Fibroblast of peridontal ligament (primary cell): ENCODE measurements around the gene AS3MT.
"Not testable (repeated sequence)": the region's sequence is repeated elsewhere in the genome, so short reads cannot be mapped to it uniquely, and the experiment has no call there.

Experiments used
- DNase-seq: peaks from one replicate; pipeline ENCODE4 v3.0.0-alpha.2; 2010; ENCODE audit errors: extremely low read depth

Gene AS3MT

GRCh38 chr10:102919246-102919959, 50.1 kb downstream of the AS3MT start:
- DNase-seq: peak; percentile 9

DNA sequence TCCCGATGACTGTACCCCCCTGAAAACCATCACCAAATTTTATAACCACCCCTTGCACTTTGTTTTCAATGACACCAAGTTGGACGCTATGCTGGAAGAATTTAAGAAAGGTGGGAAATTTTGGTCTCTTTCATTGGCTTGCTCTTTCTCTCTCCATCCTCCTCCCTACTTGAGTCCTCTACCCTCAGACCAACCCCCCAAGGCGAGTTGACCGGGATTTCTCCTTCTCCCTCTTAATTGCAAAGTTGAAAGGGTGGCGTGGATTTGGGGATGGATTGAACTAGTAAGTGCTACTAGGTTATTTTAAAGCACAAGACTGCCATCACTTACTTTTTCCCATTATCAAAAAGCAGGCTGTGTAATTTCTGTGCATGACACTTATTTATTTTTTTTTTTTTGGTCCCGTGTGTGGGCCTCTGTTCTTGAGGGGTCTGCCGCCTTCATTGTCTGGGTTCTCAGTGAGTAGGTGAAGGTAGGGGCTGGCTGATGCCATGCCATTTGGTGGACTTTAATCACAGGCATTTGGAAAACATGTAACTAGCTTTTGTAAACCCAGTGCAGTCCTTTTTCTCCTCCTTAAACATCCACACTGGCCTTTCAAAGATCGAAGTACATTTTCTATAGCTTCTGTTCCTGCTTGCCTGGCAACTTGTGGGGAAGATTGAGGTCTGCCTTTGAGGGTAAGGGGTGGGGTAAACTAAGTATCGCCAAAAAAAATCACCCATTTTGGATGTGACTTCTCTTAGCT, 50.9 kb downstream of the AS3MT start:
- peak; percentile 8 for DNase-seq

- peak; percentile 5 for DNase-seq
Observed at GRCh38 chr10:102923601-102924000, 54.3 kb downstream of the AS3MT start.

- no peak for DNase-seq
Observed at GRCh38 chr10:102926842-102927241, 57.6 kb downstream of the AS3MT start.

DNA sequence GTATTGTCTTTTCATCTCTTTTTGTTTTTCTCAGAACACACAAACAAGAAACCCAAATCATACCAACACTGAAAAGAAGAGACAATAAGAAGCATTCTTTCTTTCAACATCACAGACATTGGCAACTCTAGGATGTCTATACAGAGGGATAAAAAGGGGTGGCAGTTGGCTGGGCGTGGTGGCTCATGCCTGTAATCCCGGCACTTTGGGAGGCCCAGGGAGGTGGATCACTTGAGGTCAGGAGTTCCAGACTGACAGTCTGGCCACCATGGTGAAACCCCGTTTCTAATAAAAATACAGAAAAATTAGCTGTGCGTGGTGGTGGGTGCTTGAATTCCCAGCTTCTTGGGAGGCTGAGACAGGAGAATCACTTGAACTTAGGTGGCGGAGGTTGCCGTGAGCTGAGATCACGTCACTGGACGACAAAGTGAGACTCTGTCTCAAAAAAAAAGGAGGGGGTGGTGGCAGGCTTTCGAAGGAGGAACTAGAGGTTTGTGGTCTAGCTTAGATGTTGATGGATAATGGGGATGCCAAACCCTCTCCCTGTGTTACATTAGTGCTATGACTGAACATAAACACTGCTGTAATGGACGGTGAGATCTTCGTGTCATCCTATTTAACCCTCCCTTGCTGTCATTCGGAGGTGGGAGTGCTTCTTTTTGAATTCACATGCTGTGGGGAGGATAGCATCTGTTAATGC, 58.2 kb downstream of the AS3MT start:
- no peak for DNase-seq

- DNase-seq: not testable (repeated sequence)
Observed at GRCh38 chr10:102928442-102928841, 59.2 kb downstream of the AS3MT start.

- DNase-seq: no peak
Observed at GRCh38 chr10:102930720-102931119, 61.5 kb downstream of the AS3MT start.

GRCh38 chr10:102931643-102932042, 62.4 kb downstream of the AS3MT start:
- no peak for DNase-seq

- no peak for DNase-seq
Observed at GRCh38 chr10:102935505-102935904, 66.2 kb downstream of the AS3MT start.

GRCh38 chr10:102935939-102936605, 66.8 kb downstream of the AS3MT start:
- DNase-seq: no peak

GRCh38 chr10:102941401-102941800, 72.1 kb downstream of the AS3MT start:
- DNase-seq: no peak

DNA sequence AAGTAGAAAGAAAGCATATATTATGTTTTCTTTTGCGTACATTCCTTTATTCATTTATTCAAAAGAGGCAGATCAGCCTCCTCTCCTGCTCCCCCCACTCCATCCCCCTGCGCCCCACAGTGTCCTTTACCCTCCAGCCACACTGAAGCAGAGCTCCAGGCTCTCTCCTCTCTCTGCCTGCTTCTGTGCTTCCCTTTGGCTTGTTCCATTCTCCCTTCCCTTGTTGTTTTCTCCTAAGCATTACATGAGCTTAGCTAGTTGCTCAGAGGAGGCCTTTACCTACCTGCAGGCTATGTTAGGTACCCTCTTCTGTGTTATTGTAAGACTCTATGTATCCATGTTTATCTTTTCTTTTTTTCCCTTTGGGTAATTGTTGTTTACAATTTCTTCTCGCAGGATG, 76.2 kb downstream of the AS3MT start:
- DNase-seq: no peak

DNA sequence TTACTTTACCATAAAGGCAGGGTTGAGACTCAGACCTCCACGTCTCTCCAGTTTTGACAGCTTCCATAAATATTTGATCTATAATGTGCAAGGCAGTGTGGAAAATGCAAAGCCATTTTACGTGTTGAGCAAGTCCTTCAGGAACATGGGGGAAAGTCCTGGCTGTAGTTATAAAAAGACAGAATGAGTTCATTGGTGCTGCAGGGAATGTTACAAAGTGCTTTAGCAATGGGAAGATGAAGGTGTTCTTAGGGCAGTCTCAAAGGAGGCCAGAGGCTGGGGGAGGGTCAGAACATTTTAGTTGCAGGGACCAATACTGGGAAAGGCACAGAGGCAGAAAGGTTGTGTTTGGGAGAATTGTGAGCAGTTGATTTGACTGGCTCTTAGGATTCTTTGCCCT, 76.7 kb downstream of the AS3MT start:
- no peak for DNase-seq

DNA sequence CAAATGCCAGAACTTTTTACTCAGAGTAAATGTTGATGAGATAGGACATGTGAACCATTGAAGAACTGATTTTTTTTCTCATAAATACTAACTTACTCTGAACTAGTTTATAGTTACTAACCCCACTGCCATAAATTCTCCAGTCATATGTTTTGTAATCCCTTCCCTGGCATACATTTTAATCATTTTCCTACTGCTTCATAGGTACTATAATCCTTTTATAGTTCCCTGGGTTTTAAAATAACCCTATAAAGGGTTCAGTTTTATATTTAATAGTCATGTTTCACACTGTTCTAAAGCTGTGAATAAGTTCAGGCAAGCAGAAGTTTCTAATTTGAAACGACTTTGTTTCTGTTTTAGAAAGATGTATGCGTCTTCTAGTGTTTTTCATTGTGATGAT, 77.7 kb downstream of the AS3MT start:
- no peak for DNase-seq

- DNase-seq: no peak
Observed at GRCh38 chr10:102948176-102948575, 78.9 kb downstream of the AS3MT start.

- no peak for DNase-seq
Observed at GRCh38 chr10:102948786-102949185, 79.5 kb downstream of the AS3MT start.

DNA sequence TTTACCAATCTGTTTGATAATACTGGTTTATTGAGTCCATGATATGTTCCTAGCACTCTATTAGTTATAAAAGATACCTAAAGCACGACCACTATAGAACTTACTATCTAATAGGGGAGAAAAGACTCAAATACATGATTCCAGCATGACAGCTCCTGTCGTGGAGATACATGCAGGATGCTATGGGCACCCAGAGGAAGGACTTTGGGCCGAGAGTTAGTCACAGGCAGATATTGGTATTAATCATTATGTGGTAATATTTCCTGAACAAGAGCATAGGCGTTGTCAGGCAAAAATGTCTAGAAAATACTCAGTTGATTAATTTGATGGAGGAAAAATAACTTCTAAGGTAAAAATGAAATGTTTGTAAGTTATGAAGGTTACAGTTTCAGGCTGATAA, 80.6 kb downstream of the AS3MT start:
- no peak for DNase-seq

- no peak for DNase-seq
Observed at GRCh38 chr10:102951316-102951715, 82.0 kb downstream of the AS3MT start.
